OCI-LY3 (cell line): ENCODE data around the gene CDK19.

ENCODE experiments used
- EZH2phosphoT487 ChIP-seq: fragments of 200-600 bp; shearing (Covaris generic); IDR thresholded peaks from 2 replicates; pipeline ENCODE4 v1.6.1; 2018; ENCODE audit warnings: antibody characterized with exemption, mixed run types, low read depth
- TF ChIP-seq, protein P1 (sequence below): fragments of 200-600, 300-600 bp; sonication (generic); IDR thresholded peaks from 2 replicates; pipeline ENCODE4 v1.5.1; 2014; ENCODE audit warnings: antibody characterized with exemption, low read length, low read depth

DNA sequence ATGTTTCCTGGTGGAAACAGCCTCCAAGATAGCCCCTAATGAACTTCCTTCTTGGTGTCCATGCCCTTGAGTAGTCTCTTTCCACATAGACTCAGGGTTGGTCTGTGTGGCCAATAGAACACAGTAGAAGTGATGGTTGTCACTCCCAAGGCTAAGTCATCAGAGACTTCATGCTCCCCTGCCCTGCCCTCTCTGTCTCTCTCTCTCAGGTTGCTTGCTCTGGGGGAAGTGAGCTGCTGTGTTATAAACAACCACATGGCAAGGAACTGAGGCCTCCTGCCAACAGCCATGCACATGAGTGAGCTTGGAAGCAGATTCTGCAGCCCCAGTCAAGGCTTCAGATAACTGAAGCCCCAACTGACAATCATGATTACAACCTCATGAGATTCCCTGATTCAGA, 253.6 kb downstream of the CDK19 start:
- TF ChIP-seq, protein P1, sequence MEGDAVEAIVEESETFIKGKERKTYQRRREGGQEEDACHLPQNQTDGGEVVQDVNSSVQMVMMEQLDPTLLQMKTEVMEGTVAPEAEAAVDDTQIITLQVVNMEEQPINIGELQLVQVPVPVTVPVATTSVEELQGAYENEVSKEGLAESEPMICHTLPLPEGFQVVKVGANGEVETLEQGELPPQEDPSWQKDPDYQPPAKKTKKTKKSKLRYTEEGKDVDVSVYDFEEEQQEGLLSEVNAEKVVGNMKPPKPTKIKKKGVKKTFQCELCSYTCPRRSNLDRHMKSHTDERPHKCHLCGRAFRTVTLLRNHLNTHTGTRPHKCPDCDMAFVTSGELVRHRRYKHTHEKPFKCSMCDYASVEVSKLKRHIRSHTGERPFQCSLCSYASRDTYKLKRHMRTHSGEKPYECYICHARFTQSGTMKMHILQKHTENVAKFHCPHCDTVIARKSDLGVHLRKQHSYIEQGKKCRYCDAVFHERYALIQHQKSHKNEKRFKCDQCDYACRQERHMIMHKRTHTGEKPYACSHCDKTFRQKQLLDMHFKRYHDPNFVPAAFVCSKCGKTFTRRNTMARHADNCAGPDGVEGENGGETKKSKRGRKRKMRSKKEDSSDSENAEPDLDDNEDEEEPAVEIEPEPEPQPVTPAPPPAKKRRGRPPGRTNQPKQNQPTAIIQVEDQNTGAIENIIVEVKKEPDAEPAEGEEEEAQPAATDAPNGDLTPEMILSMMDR: no peak
- TF ChIP-seq EZH2phosphoT487: no peak
